ENCODE results near the gene FSIP1.

Gene FSIP1

DNA sequence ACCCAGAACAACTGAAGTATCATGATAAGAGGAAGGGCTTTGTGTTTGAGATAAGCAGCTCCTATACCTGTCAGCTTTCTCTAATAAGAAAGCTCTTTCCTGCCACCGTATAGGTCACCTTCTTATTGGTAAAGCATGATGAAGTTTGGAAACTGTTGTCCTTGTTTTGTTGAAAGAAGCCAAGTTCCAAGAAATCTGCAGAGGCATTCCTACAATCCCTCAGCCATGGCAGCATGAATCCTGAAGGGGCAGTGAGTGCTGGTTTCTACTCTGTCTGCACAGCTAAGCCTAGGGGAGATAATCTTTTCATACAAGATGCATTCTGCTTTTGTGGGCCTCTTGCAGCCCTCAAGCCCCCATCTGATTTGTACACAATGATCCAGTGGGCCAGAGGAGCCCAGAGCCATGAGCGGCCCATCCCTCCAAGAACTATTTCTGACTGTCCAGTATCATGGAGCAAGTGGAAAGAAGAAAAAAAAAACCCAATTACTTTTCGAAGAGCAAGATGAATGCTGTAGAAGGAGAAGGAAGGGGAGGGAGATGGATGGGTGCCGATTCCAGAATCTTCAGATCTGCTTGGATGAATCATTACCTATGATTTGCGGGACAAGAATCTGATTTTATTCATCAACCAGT lies 203.7 kb downstream of the FSIP1 start:
- H4K8ac ChIP-seq (ENCODE audit: low read length) = no peak overlapping the region
- peak overlapping the region in 1 of 2 experiments; percentile 87 for H3K4ac ChIP-seq (ENCODE audit: low read depth in 1 of 2, low read length in 2 of 2)
- peak overlapping the region; percentile 98 for H2AK5ac ChIP-seq (ENCODE audit: low read length, severe bottlenecking)
- H3K4me1 ChIP-seq (ENCODE audit: control insufficient read depth, insufficient read depth, low read depth, low read length) = peaks cover 6% of the 10 kb centered on the region
- H2BK120ac ChIP-seq (ENCODE audit: low read depth, low read length) = peak overlapping the region; percentile 50
- H3K9me3 ChIP-seq (ENCODE audit: control insufficient read depth, low read length) = no peaks in the 10 kb centered on the region
- H3K14ac ChIP-seq (ENCODE audit: low read length in 2 of 2) = no peak overlapping the region
- no peak overlapping the region for H3K23ac ChIP-seq (ENCODE audit: low read length in 2 of 2)
- H3K9ac ChIP-seq (ENCODE audit: low read length) = peak overlapping the region; percentile 92
- no peaks in the 10 kb centered on the region for H3K27me3 ChIP-seq (ENCODE audit: control insufficient read depth in 1 of 2, insufficient read depth in 1 of 2, low read length in 2 of 2)
- peak; percentile 48 for DNase-seq
- 100% methylated on average over 1 of the region's 5 CpGs for WGBS
- peaks cover 15 to 18% of the 10 kb centered on the region in 2 experiments for H3K36me3 ChIP-seq (ENCODE audit: control insufficient read depth in 1 of 2, insufficient read depth in 2 of 2, low read depth in 1 of 2, low read length in 2 of 2)
- H3K4me2 ChIP-seq (ENCODE audit: low read length, poor library complexity, severe bottlenecking) = no peak overlapping the region
- peak overlapping the region; percentile 47 for H2BK5ac ChIP-seq (ENCODE audit: low read depth, low read length, poor library complexity, severe bottlenecking)
- H2AFZ ChIP-seq (ENCODE audit: low read depth, low read length) = no peak overlapping the region
- H2BK15ac ChIP-seq (ENCODE audit: low read depth, poor library complexity, severe bottlenecking) = no peak overlapping the region
- no peaks in the 10 kb centered on the region for H3K79me1 ChIP-seq (replicated peaks; ENCODE audit: low read length, poor library complexity, severe bottlenecking)
- peak overlapping the region; percentile 95 for H3K27ac ChIP-seq (ENCODE audit: low read length, poor library complexity, severe bottlenecking)
- no peak overlapping the region for H4K91ac ChIP-seq (ENCODE audit: low read length)
- peak overlapping the region in 1 of 2 experiments; percentile 88 for H3K4me3 ChIP-seq (ENCODE audit: insufficient read depth in 1 of 2, low read depth in 1 of 2, low read length in 2 of 2)
- no peak overlapping the region for H3K18ac ChIP-seq (ENCODE audit: low read depth in 1 of 2, low read length in 2 of 2)
- H2BK12ac ChIP-seq (ENCODE audit: low read length in 2 of 2) = peak overlapping the region; percentile 59 to 80

GRCh38 chr15:39575180-39575579 lies 207.5 kb downstream of the FSIP1 start:
- Histone ChIP-seq H3K23ac (ENCODE audit: low read length in 2 of 2) (no peak overlapping the region), H3K27me3 (ENCODE audit: control insufficient read depth in 1 of 2, insufficient read depth in 1 of 2, low read length in 2 of 2) (no peaks in the 10 kb centered on the region), H3K27ac (ENCODE audit: low read length, poor library complexity, severe bottlenecking) (no peak overlapping the region), H3K4ac (ENCODE audit: low read depth in 1 of 2, low read length in 2 of 2) (no peak overlapping the region), H3K4me1 (ENCODE audit: control insufficient read depth, insufficient read depth, low read depth, low read length) (peaks cover 4% of the 10 kb centered on the region), H2BK120ac (ENCODE audit: low read depth, low read length) (no peak overlapping the region), H3K36me3 (ENCODE audit: control insufficient read depth in 1 of 2, insufficient read depth in 2 of 2, low read depth in 1 of 2, low read length in 2 of 2) (no peaks in the 10 kb centered on the region), H3K14ac (ENCODE audit: low read length in 2 of 2) (no peak overlapping the region), H3K79me1 (replicated peaks; ENCODE audit: low read length, poor library complexity, severe bottlenecking) (no peaks in the 10 kb centered on the region), H2AFZ (ENCODE audit: low read depth, low read length) (no peak overlapping the region), H3K18ac (ENCODE audit: low read depth in 1 of 2, low read length in 2 of 2) (peak overlapping the region in 1 of 2 experiments; percentile 61), H4K8ac (ENCODE audit: low read length) (no peak overlapping the region), H4K91ac (ENCODE audit: low read length) (no peak overlapping the region), H3K9me3 (ENCODE audit: control insufficient read depth, low read length) (no peaks in the 10 kb centered on the region), H3K9ac (ENCODE audit: low read length) (no peak overlapping the region), H3K4me2 (ENCODE audit: low read length, poor library complexity, severe bottlenecking) (no peak overlapping the region), H2BK5ac (ENCODE audit: low read depth, low read length, poor library complexity, severe bottlenecking) (no peak overlapping the region), H2BK15ac (ENCODE audit: low read depth, poor library complexity, severe bottlenecking) (peak overlapping the region; percentile 13), H3K4me3 (ENCODE audit: insufficient read depth in 1 of 2, low read depth in 1 of 2, low read length in 2 of 2) (no peak overlapping the region), H2BK12ac (ENCODE audit: low read length in 2 of 2) (peak overlapping the region; percentile 79 to 80), H2AK5ac (ENCODE audit: low read length, severe bottlenecking) (peak overlapping the region; percentile 67)
- WGBS = over 99% methylated on average over 4 of the region's 6 CpGs
- DNase-seq = no peak

DNA sequence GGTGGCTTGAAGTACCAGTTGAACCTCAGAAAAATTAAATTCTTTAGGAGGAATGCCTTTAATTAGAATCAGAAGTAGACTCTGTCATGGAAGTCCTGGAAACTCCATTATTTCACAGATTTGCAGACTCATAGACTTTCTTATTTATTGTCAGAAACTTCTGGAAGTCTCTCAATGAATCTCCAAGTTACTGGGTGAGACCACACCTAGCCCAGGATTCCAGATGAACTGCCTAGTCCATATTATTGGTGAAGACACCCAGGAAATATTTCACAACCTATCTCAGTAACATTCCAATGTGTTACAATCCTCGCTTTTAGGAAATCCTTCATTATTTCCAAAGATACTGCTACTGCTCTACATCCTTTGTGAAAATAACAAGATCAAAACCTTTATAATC lies 208.2 kb downstream of the FSIP1 start:
- Histone ChIP-seq H2BK120ac (ENCODE audit: low read depth, low read length) (no peak overlapping the region), H3K4me3 (ENCODE audit: insufficient read depth in 1 of 2, low read depth in 1 of 2, low read length in 2 of 2) (no peak overlapping the region), H4K91ac (ENCODE audit: low read length) (no peak overlapping the region), H3K4me2 (ENCODE audit: low read length, poor library complexity, severe bottlenecking) (no peak overlapping the region), H2BK5ac (ENCODE audit: low read depth, low read length, poor library complexity, severe bottlenecking) (no peak overlapping the region), H3K14ac (ENCODE audit: low read length in 2 of 2) (no peak overlapping the region), H2AFZ (ENCODE audit: low read depth, low read length) (no peak overlapping the region), H2BK15ac (ENCODE audit: low read depth, poor library complexity, severe bottlenecking) (no peak overlapping the region), H3K23ac (ENCODE audit: low read length in 2 of 2) (no peak overlapping the region), H3K27ac (ENCODE audit: low read length, poor library complexity, severe bottlenecking) (no peak overlapping the region), H4K8ac (ENCODE audit: low read length) (no peak overlapping the region), H3K18ac (ENCODE audit: low read depth in 1 of 2, low read length in 2 of 2) (no peak overlapping the region), H2AK5ac (ENCODE audit: low read length, severe bottlenecking) (no peak overlapping the region), H3K9me3 (ENCODE audit: control insufficient read depth, low read length) (no peaks in the 10 kb centered on the region), H2BK12ac (ENCODE audit: low read length in 2 of 2) (no peak overlapping the region), H3K4ac (ENCODE audit: low read depth in 1 of 2, low read length in 2 of 2) (no peak overlapping the region), H3K27me3 (ENCODE audit: control insufficient read depth in 1 of 2, insufficient read depth in 1 of 2, low read length in 2 of 2) (no peaks in the 10 kb centered on the region), H3K4me1 (ENCODE audit: control insufficient read depth, insufficient read depth, low read depth, low read length) (peaks cover 2% of the 10 kb centered on the region), H3K36me3 (ENCODE audit: control insufficient read depth in 1 of 2, insufficient read depth in 2 of 2, low read depth in 1 of 2, low read length in 2 of 2) (no peaks in the 10 kb centered on the region), H3K9ac (ENCODE audit: low read length) (peak overlapping the region; percentile 77), H3K79me1 (replicated peaks; ENCODE audit: low read length, poor library complexity, severe bottlenecking) (no peaks in the 10 kb centered on the region)
- peak; percentile 60 for DNase-seq
- WGBS = no CpG with 5 or more reads among the region's 1 CpG

DNA sequence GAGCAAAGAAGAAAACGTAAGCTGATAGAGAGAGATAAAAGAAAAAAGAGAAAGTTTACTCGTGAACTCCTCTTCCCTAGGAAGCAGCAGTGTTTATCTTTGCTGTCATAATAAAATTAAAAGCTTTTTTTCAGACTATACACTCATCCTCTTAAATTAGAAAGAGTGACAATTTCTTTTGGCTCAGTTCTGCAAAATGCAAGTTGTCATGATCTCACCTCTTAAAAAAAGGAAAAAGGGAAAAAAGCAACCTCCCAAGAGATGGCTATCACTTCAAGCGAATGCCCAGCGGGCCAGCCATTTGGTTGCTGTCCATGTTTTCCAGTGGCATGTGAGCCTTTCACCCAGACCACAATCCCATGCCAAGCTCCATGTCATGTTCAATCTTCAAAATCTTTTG lies 208.8 kb downstream of the FSIP1 start:
- Histone ChIP-seq H3K79me1 (replicated peaks; ENCODE audit: low read length, poor library complexity, severe bottlenecking) (no peaks in the 10 kb centered on the region), H3K4me3 (ENCODE audit: insufficient read depth in 1 of 2, low read depth in 1 of 2, low read length in 2 of 2) (no peak overlapping the region), H2AK5ac (ENCODE audit: low read length, severe bottlenecking) (no peak overlapping the region), H3K27ac (ENCODE audit: low read length, poor library complexity, severe bottlenecking) (no peak overlapping the region), H3K18ac (ENCODE audit: low read depth in 1 of 2, low read length in 2 of 2) (no peak overlapping the region), H3K9me3 (ENCODE audit: control insufficient read depth, low read length) (no peaks in the 10 kb centered on the region), H3K4me1 (ENCODE audit: control insufficient read depth, insufficient read depth, low read depth, low read length) (peaks cover 2% of the 10 kb centered on the region), H3K27me3 (ENCODE audit: control insufficient read depth in 1 of 2, insufficient read depth in 1 of 2, low read length in 2 of 2) (no peaks in the 10 kb centered on the region), H3K4ac (ENCODE audit: low read depth in 1 of 2, low read length in 2 of 2) (no peak overlapping the region), H4K91ac (ENCODE audit: low read length) (no peak overlapping the region), H2AFZ (ENCODE audit: low read depth, low read length) (no peak overlapping the region), H3K36me3 (ENCODE audit: control insufficient read depth in 1 of 2, insufficient read depth in 2 of 2, low read depth in 1 of 2, low read length in 2 of 2) (no peaks in the 10 kb centered on the region), H4K8ac (ENCODE audit: low read length) (no peak overlapping the region), H3K4me2 (ENCODE audit: low read length, poor library complexity, severe bottlenecking) (no peak overlapping the region), H2BK120ac (ENCODE audit: low read depth, low read length) (no peak overlapping the region), H2BK5ac (ENCODE audit: low read depth, low read length, poor library complexity, severe bottlenecking) (no peak overlapping the region), H3K9ac (ENCODE audit: low read length) (peak overlapping the region; percentile 77), H2BK12ac (ENCODE audit: low read length in 2 of 2) (no peak overlapping the region), H2BK15ac (ENCODE audit: low read depth, poor library complexity, severe bottlenecking) (no peak overlapping the region), H3K14ac (ENCODE audit: low read length in 2 of 2) (no peak overlapping the region), H3K23ac (ENCODE audit: low read length in 2 of 2) (no peak overlapping the region)
- DNase-seq = peak; percentile 75
- WGBS = 88% methylated on average over 2 of the region's 4 CpGs
